ENCODE measurements around the gene UBE2R2. TPM values are rescaled to one million over a fixed set of nuclear protein-coding genes. Genes with fewer than 3 reads are reported as not detected.
"Not testable (repeated sequence)": the region's sequence is repeated elsewhere in the genome, so short reads cannot be mapped to it uniquely, and the experiment has no call there.

The UBE2R2 gene
- total and polyA plus RNA-seq, 2 donors (not counting 1 experiment from before 2014, with no cell fraction given): 23.9 to 57.1 TPM

DNA sequence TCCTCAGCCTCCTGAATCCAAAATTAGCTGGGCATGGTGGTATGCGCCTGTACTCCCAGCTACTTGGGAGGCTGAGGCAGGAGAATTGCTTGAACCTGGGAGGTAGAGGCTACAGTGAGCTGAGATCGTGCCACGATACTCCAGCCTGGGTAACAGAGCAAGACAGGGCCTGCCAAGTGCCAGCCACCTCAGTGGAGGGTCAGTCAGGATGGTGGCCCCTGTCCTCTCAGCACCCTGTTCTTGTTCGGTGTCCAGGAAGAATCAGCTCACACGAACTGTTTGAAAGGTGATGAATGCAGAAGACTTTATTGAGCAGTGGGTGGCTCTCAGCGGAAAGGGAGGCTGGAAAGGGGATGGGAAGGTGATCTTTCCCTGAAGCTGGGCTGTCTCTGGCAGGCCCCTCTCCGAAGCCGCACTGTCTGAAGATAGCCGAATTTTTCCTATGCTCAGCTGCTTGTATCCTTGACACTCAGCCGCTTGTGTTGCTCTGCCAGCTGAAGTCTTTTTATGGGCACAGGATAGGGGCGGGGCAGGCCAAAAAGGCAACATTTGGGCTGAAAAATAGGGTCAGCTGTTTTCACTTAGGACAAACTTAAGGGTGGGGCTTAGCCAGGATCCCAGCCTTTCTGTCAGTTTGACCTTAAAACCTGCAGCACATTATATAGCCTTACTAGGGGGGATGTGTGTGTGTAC lies 50.9 kb downstream of the UBE2R2 start:
- H3K27ac ChIP-seq (ENCODE audit: insufficient read depth, low read length): peak overlapping the region; percentile 36
- H3K36me3 ChIP-seq (ENCODE audit: control insufficient read depth, insufficient read depth, low read length): no peaks in the 10 kb centered on the region
- H4K20me1 ChIP-seq (ENCODE audit: control insufficient read depth, extremely low read depth, insufficient read depth, low read length): peaks cover 8% of the 10 kb centered on the region
- H3K4me2 ChIP-seq (ENCODE audit: extremely low read depth, insufficient read depth, low read length): peak overlapping the region; percentile 18
- peaks cover 11% of the 10 kb centered on the region for H3K4me1 ChIP-seq (ENCODE audit: control insufficient read depth, extremely low read depth, insufficient read depth, low read length)
- H3K9me3 ChIP-seq (ENCODE audit: control insufficient read depth, insufficient read depth, low read depth, low read length): no peaks in the 10 kb centered on the region
- no peaks in the 10 kb centered on the region for H3K27me3 ChIP-seq (ENCODE audit: control insufficient read depth, insufficient read depth, low read length)
- DNase-seq (ENCODE audit: low read depth in 2 of 2): peak in 1 of 2 donors; percentile 69
- TF ChIP-seq EZH2 (IDR thresholded peaks at IDR 0.05; ENCODE audit: low read length, missing control alignments): no peak
- TF ChIP-seq, protein P1, sequence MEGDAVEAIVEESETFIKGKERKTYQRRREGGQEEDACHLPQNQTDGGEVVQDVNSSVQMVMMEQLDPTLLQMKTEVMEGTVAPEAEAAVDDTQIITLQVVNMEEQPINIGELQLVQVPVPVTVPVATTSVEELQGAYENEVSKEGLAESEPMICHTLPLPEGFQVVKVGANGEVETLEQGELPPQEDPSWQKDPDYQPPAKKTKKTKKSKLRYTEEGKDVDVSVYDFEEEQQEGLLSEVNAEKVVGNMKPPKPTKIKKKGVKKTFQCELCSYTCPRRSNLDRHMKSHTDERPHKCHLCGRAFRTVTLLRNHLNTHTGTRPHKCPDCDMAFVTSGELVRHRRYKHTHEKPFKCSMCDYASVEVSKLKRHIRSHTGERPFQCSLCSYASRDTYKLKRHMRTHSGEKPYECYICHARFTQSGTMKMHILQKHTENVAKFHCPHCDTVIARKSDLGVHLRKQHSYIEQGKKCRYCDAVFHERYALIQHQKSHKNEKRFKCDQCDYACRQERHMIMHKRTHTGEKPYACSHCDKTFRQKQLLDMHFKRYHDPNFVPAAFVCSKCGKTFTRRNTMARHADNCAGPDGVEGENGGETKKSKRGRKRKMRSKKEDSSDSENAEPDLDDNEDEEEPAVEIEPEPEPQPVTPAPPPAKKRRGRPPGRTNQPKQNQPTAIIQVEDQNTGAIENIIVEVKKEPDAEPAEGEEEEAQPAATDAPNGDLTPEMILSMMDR (conservative IDR thresholded peaks at IDR 0.05 in 1 of 2, IDR thresholded peaks at IDR 0.05 in 1 of 2; ENCODE audit: low read depth in 1 of 2, low read length in 2 of 2): no peak
- H3K9ac ChIP-seq (ENCODE audit: insufficient read depth, low read length): no peak overlapping the region
- peaks cover 81% of the 10 kb centered on the region for H3K79me2 ChIP-seq (ENCODE audit: control insufficient read depth, insufficient read depth, low read length)
- no peak overlapping the region for H2AFZ ChIP-seq (ENCODE audit: low read length)
- no peak overlapping the region for H3K4me3 ChIP-seq (replicated peaks in 1 of 4; ENCODE audit: control extremely low read depth in 1 of 4, insufficient read depth in 1 of 4, low read depth in 3 of 4, low read length in 4 of 4)

- Histone ChIP-seq H3K4me1 (ENCODE audit: control insufficient read depth, extremely low read depth, insufficient read depth, low read length) (peaks cover 11% of the 10 kb centered on the region), H2AFZ (ENCODE audit: low read length) (no peak overlapping the region), H3K9ac (ENCODE audit: insufficient read depth, low read length) (no peak overlapping the region), H3K27me3 (ENCODE audit: control insufficient read depth, insufficient read depth, low read length) (no peaks in the 10 kb centered on the region), H3K4me2 (ENCODE audit: extremely low read depth, insufficient read depth, low read length) (peak overlapping the region; percentile 60), H3K9me3 (ENCODE audit: control insufficient read depth, insufficient read depth, low read depth, low read length) (no peaks in the 10 kb centered on the region), H3K4me3 (replicated peaks in 1 of 4; ENCODE audit: control extremely low read depth in 1 of 4, insufficient read depth in 1 of 4, low read depth in 3 of 4, low read length in 4 of 4) (no peak overlapping the region), H3K27ac (ENCODE audit: insufficient read depth, low read length) (peak overlapping the region; percentile 36), H3K79me2 (ENCODE audit: control insufficient read depth, insufficient read depth, low read length) (peaks cover 81% of the 10 kb centered on the region), H4K20me1 (ENCODE audit: control insufficient read depth, extremely low read depth, insufficient read depth, low read length) (peaks cover 8% of the 10 kb centered on the region), H3K36me3 (ENCODE audit: control insufficient read depth, insufficient read depth, low read length) (no peaks in the 10 kb centered on the region)
- no peak for TF ChIP-seq EZH2 (IDR thresholded peaks at IDR 0.05; ENCODE audit: low read length, missing control alignments)
- TF ChIP-seq, protein P1 (conservative IDR thresholded peaks at IDR 0.05 in 1 of 2, IDR thresholded peaks at IDR 0.05 in 1 of 2; ENCODE audit: low read depth in 1 of 2, low read length in 2 of 2): no peak
- peak; percentile 76 to 86 for DNase-seq (ENCODE audit: low read depth in 2 of 2)
Observed at GRCh38 chr9:33868440-33868973, 51.5 kb downstream of the UBE2R2 start.

GRCh38 chr9:33869243-33869642 lies 52.3 kb downstream of the UBE2R2 start:
- not testable (repeated sequence) for H2AFZ ChIP-seq (ENCODE audit: low read length); DNase-seq (ENCODE audit: low read depth in 2 of 2); H3K36me3 ChIP-seq (ENCODE audit: control insufficient read depth, insufficient read depth, low read length); H3K4me3 ChIP-seq (replicated peaks in 1 of 4; ENCODE audit: control extremely low read depth in 1 of 4, insufficient read depth in 1 of 4, low read depth in 3 of 4, low read length in 4 of 4); H3K4me2 ChIP-seq (ENCODE audit: extremely low read depth, insufficient read depth, low read length); H3K9ac ChIP-seq (ENCODE audit: insufficient read depth, low read length); H3K27me3 ChIP-seq (ENCODE audit: control insufficient read depth, insufficient read depth, low read length); H3K9me3 ChIP-seq (ENCODE audit: control insufficient read depth, insufficient read depth, low read depth, low read length); H4K20me1 ChIP-seq (ENCODE audit: control insufficient read depth, extremely low read depth, insufficient read depth, low read length)
- H3K4me1 ChIP-seq (ENCODE audit: control insufficient read depth, extremely low read depth, insufficient read depth, low read length): peaks cover 11% of the 10 kb centered on the region
- H3K79me2 ChIP-seq (ENCODE audit: control insufficient read depth, insufficient read depth, low read length): peaks cover 81% of the 10 kb centered on the region
- H3K27ac ChIP-seq (ENCODE audit: insufficient read depth, low read length): peak overlapping the region; percentile 6

All from fibroblast of lung (primary cell).